Measurements from ENCODE around the gene CLEC3B.

The CLEC3B gene

GRCh38 chr3:45007091-45007490 is 19.0 kb upstream of the CLEC3B start:
- H3K4me3 ChIP-seq (ENCODE audit: low read length), result no peak overlapping the region
- peaks cover 44% of the 10 kb centered on the region for H3K36me3 ChIP-seq (ENCODE audit: insufficient read depth, low read length)

GRCh38 chr3:45008117-45008516 is 18.0 kb upstream of the CLEC3B start:
- H3K4me1 ChIP-seq (ENCODE audit: control insufficient read depth, insufficient read depth, low read length), result peaks cover 53% of the 10 kb centered on the region
- H3K4me3 ChIP-seq (ENCODE audit: low read length), result no peak overlapping the region
- H3K9me3 ChIP-seq (replicated peaks; ENCODE audit: low read length), result no peaks in the 10 kb centered on the region
- H3K4me2 ChIP-seq (ENCODE audit: low read length), result peak overlapping the region; percentile 23
- no peaks in the 10 kb centered on the region for H3K27me3 ChIP-seq (ENCODE audit: control insufficient read depth, insufficient read depth, low read length)
- H3K36me3 ChIP-seq (ENCODE audit: insufficient read depth, low read length), result peaks cover 40% of the 10 kb centered on the region
- peak overlapping the region; percentile 24 for H3K9ac ChIP-seq (ENCODE audit: low read depth, low read length)

More at GRCh38 chr3:45007091-45007490, 19.0 kb upstream of the CLEC3B start:
- Histone ChIP-seq H3K4me1 (ENCODE audit: control insufficient read depth, insufficient read depth, low read length) (peaks cover 43% of the 10 kb centered on the region), H3K9me3 (replicated peaks; ENCODE audit: low read length) (no peaks in the 10 kb centered on the region), H3K9ac (ENCODE audit: low read depth, low read length) (no peak overlapping the region), H3K4me2 (ENCODE audit: low read length) (no peak overlapping the region), H3K27me3 (ENCODE audit: control insufficient read depth, insufficient read depth, low read length) (no peaks in the 10 kb centered on the region)

- H3K27me3 ChIP-seq (ENCODE audit: control insufficient read depth, insufficient read depth, low read length), result no peaks in the 10 kb centered on the region
- H3K4me1 ChIP-seq (ENCODE audit: control insufficient read depth, insufficient read depth, low read length), result peaks cover 61% of the 10 kb centered on the region
- H3K36me3 ChIP-seq (ENCODE audit: insufficient read depth, low read length), result peaks cover 31% of the 10 kb centered on the region
- no peaks in the 10 kb centered on the region for H3K9me3 ChIP-seq (replicated peaks; ENCODE audit: low read length)
- H3K4me3 ChIP-seq (ENCODE audit: low read length), result no peak overlapping the region
- H3K4me2 ChIP-seq (ENCODE audit: low read length), result no peak overlapping the region
- no peak overlapping the region for H3K9ac ChIP-seq (ENCODE audit: low read depth, low read length)
Observed at GRCh38 chr3:45009868-45010267, 16.2 kb upstream of the CLEC3B start.

GRCh38 chr3:45010811-45011333 is 15.2 kb upstream of the CLEC3B start:
- Histone ChIP-seq H3K4me2 (ENCODE audit: low read length) (peak overlapping the region; percentile 69), H3K4me1 (ENCODE audit: control insufficient read depth, insufficient read depth, low read length) (peaks cover 57% of the 10 kb centered on the region), H3K4me3 (ENCODE audit: low read length) (peak overlapping the region; percentile 37), H3K36me3 (ENCODE audit: insufficient read depth, low read length) (peaks cover 32% of the 10 kb centered on the region), H3K9ac (ENCODE audit: low read depth, low read length) (peak overlapping the region; percentile 83), H3K27me3 (ENCODE audit: control insufficient read depth, insufficient read depth, low read length) (no peaks in the 10 kb centered on the region), H3K9me3 (replicated peaks; ENCODE audit: low read length) (no peaks in the 10 kb centered on the region)

- peak overlapping the region; percentile 49 for H3K4me3 ChIP-seq (ENCODE audit: low read length)
- peaks cover 32% of the 10 kb centered on the region for H3K36me3 ChIP-seq (ENCODE audit: insufficient read depth, low read length)
- no peaks in the 10 kb centered on the region for H3K9me3 ChIP-seq (replicated peaks; ENCODE audit: low read length)
- H3K9ac ChIP-seq (ENCODE audit: low read depth, low read length), result peak overlapping the region; percentile 83
- H3K27me3 ChIP-seq (ENCODE audit: control insufficient read depth, insufficient read depth, low read length), result no peaks in the 10 kb centered on the region
- H3K4me1 ChIP-seq (ENCODE audit: control insufficient read depth, insufficient read depth, low read length), result peaks cover 57% of the 10 kb centered on the region
- H3K4me2 ChIP-seq (ENCODE audit: low read length), result peak overlapping the region; percentile 69
Observed at GRCh38 chr3:45011756-45012508, 14.2 kb upstream of the CLEC3B start.

- Histone ChIP-seq H3K4me3 (ENCODE audit: low read length) (peak overlapping the region; percentile 49), H3K9ac (ENCODE audit: low read depth, low read length) (peak overlapping the region; percentile 83), H3K4me1 (ENCODE audit: control insufficient read depth, insufficient read depth, low read length) (peaks cover 54% of the 10 kb centered on the region), H3K27me3 (ENCODE audit: control insufficient read depth, insufficient read depth, low read length) (no peaks in the 10 kb centered on the region), H3K36me3 (ENCODE audit: insufficient read depth, low read length) (peaks cover 26% of the 10 kb centered on the region), H3K9me3 (replicated peaks; ENCODE audit: low read length) (no peaks in the 10 kb centered on the region), H3K4me2 (ENCODE audit: low read length) (peak overlapping the region; percentile 69)
Observed at GRCh38 chr3:45012577-45012976, 13.5 kb upstream of the CLEC3B start.

GRCh38 chr3:45016916-45017315 is 9.2 kb upstream of the CLEC3B start:
- no peaks in the 10 kb centered on the region for H3K27me3 ChIP-seq (ENCODE audit: control insufficient read depth, insufficient read depth, low read length)
- H3K4me2 ChIP-seq (ENCODE audit: low read length), result no peak overlapping the region
- H3K9ac ChIP-seq (ENCODE audit: low read depth, low read length), result no peak overlapping the region
- peaks cover 12% of the 10 kb centered on the region for H3K36me3 ChIP-seq (ENCODE audit: insufficient read depth, low read length)
- H3K4me3 ChIP-seq (ENCODE audit: low read length), result no peak overlapping the region
- peaks cover 28% of the 10 kb centered on the region for H3K4me1 ChIP-seq (ENCODE audit: control insufficient read depth, insufficient read depth, low read length)
- H3K9me3 ChIP-seq (replicated peaks; ENCODE audit: low read length), result no peaks in the 10 kb centered on the region

- no peaks in the 10 kb centered on the region for H3K27me3 ChIP-seq (ENCODE audit: control insufficient read depth, insufficient read depth, low read length)
- H3K9me3 ChIP-seq (replicated peaks; ENCODE audit: low read length), result no peaks in the 10 kb centered on the region
- peaks cover 12% of the 10 kb centered on the region for H3K36me3 ChIP-seq (ENCODE audit: insufficient read depth, low read length)
- no peak overlapping the region for H3K4me3 ChIP-seq (ENCODE audit: low read length)
- no peak overlapping the region for H3K4me2 ChIP-seq (ENCODE audit: low read length)
- H3K4me1 ChIP-seq (ENCODE audit: control insufficient read depth, insufficient read depth, low read length), result peaks cover 21% of the 10 kb centered on the region
- H3K9ac ChIP-seq (ENCODE audit: low read depth, low read length), result no peak overlapping the region
Observed at GRCh38 chr3:45017821-45018220, 8.3 kb upstream of the CLEC3B start.

- Histone ChIP-seq H3K4me1 (ENCODE audit: control insufficient read depth, insufficient read depth, low read length) (peaks cover 24% of the 10 kb centered on the region), H3K9me3 (replicated peaks; ENCODE audit: low read length) (no peaks in the 10 kb centered on the region), H3K27me3 (ENCODE audit: control insufficient read depth, insufficient read depth, low read length) (no peaks in the 10 kb centered on the region), H3K36me3 (ENCODE audit: insufficient read depth, low read length) (peaks cover 4% of the 10 kb centered on the region), H3K9ac (ENCODE audit: low read depth, low read length) (no peak overlapping the region), H3K4me3 (ENCODE audit: low read length) (no peak overlapping the region), H3K4me2 (ENCODE audit: low read length) (no peak overlapping the region)
Observed at GRCh38 chr3:45020534-45020933, 5.6 kb upstream of the CLEC3B start.

GRCh38 chr3:45021524-45022297 is 4.4 kb upstream of the CLEC3B start:
- no peak overlapping the region for H3K4me3 ChIP-seq (ENCODE audit: low read length)

GRCh38 chr3:45023675-45024074 is 2.4 kb upstream of the CLEC3B start:
- no peaks in the 10 kb centered on the region for H3K36me3 ChIP-seq (ENCODE audit: insufficient read depth, low read length)
- H3K4me2 ChIP-seq (ENCODE audit: low read length), result no peak overlapping the region
- peaks cover 43% of the 10 kb centered on the region for H3K4me1 ChIP-seq (ENCODE audit: control insufficient read depth, insufficient read depth, low read length)
- no peak overlapping the region for H3K9ac ChIP-seq (ENCODE audit: low read depth, low read length)
- no peaks in the 10 kb centered on the region for H3K27me3 ChIP-seq (ENCODE audit: control insufficient read depth, insufficient read depth, low read length)
- no peak overlapping the region for H3K4me3 ChIP-seq (ENCODE audit: low read length)
- H3K9me3 ChIP-seq (replicated peaks; ENCODE audit: low read length), result no peaks in the 10 kb centered on the region

More at GRCh38 chr3:45021524-45022297, 4.4 kb upstream of the CLEC3B start:
- Histone ChIP-seq H3K27me3 (ENCODE audit: control insufficient read depth, insufficient read depth, low read length) (no peaks in the 10 kb centered on the region), H3K9ac (ENCODE audit: low read depth, low read length) (no peak overlapping the region), H3K4me1 (ENCODE audit: control insufficient read depth, insufficient read depth, low read length) (peaks cover 36% of the 10 kb centered on the region), H3K4me2 (ENCODE audit: low read length) (no peak overlapping the region), H3K36me3 (ENCODE audit: insufficient read depth, low read length) (no peaks in the 10 kb centered on the region), H3K9me3 (replicated peaks; ENCODE audit: low read length) (no peaks in the 10 kb centered on the region)

Data from skeletal muscle satellite cell (primary cell).